Heart left ventricle (tissue), 16 donors: ENCODE measurements around the gene ZNF674. TPM values are rescaled to one million over a fixed set of nuclear protein-coding genes. Genes with fewer than 3 reads are reported as not detected.
A peak's percentile ranks its signal among the peaks of the same experiment; 100 is the strongest.

Source experiments
- ATAC-seq, 4 donors: fragments of 200-7000 bp; cut with Tn5 transposase; one replicate each; pipeline ENCODE4 v1.9.1; 2020 to 2022; ENCODE audit warnings: moderate library complexity in 4 of 4, mild to moderate bottlenecking in 3 of 4, moderate number of reproducible peaks in 1 of 4
- DNase-seq, 5 donors: peaks; one replicate each; pipeline ENCODE4 v3.0.0-alpha.2; 2020
- H3K27ac ChIP-seq, 12 donors: fragments of 200-600 bp; sonication (generic) in 4 of 12; one replicate each; pipeline versions ENCODE4 v1.5.0 to v1.8.0; 2016 to 2022; ENCODE audit warnings: mild to moderate bottlenecking in 2 of 12
- H3K27me3 ChIP-seq, 9 donors: fragments of 200-600 bp; sonication (generic) in 2 of 9; one replicate each; pipeline versions ENCODE4 v1.5.1 to v1.8.0; 2016 to 2022; ENCODE audit warnings: mild to moderate bottlenecking in 3 of 9
- H3K36me3 ChIP-seq, 9 donors: fragments of 200-600 bp; sonication (generic) in 2 of 9; one replicate each; pipeline versions ENCODE4 v1.5.0 to v1.8.0; 2018 to 2022; ENCODE audit warnings: mild to moderate bottlenecking in 2 of 9
- H3K4me1 ChIP-seq, 12 donors: fragments of 200-600 bp; sonication (generic) in 4 of 12; one replicate each; pipeline versions ENCODE4 v1.5.0 to v1.8.0; 2016 to 2022; ENCODE audit warnings: mild to moderate bottlenecking in 3 of 12
- H3K4me3 ChIP-seq, 12 donors: fragments of 200-600 bp; sonication (generic) in 4 of 12; one replicate each; pipeline versions ENCODE4 v1.5.0 to v1.8.0; 2017 to 2022; ENCODE audit warnings: mild to moderate bottlenecking in 9 of 12, moderate library complexity in 4 of 12
- H3K9me3 ChIP-seq, 12 donors: fragments of 200-600 bp; sonication (generic) in 4 of 12; one replicate each; pipeline versions ENCODE4 v1.5.0 to v1.8.0; 2016 to 2022; ENCODE audit warnings: mild to moderate bottlenecking in 1 of 12
- POLR2A ChIP-seq, 2 donors: fragments of 450-650 bp; IDR thresholded peaks; one replicate each; pipeline ENCODE4 v1.6.1; 2017; ENCODE audit warnings: antibody characterized with exemption in 2 of 2, mild to moderate bottlenecking in 2 of 2, moderate library complexity in 2 of 2
- WGBS, 4 donors: extraction: QIAGEN DNeasy Blood & Tissue Kit in 2 of 4; methylation state at CpG; one replicate each; pipeline versions ENCODE4 v1.1.5 to v1.1.7; 2013 to 2018; 5-methylcytosine and 5-hydroxymethylcytosine counted together
- intact Hi-C, 10 donors: fragments of 100-400 bp; cut with DNase I; formaldehyde crosslinking; loops; one replicate each; pipeline versions ENCODE4 v1.11.1 to v1.14.2; 2022
- polyA plus RNA-seq, 2 donors: library from polyadenylated mRNA; stranded (reverse); fragments of 200-250 nt; gene quantifications; one replicate each; pipeline ENCODE4 v1.2.3, GENCODE V29; 2013
- total RNA-seq, 9 donors: library from RNA; depleted of rRNA in 2 of 9; stranded (reverse); fragments of >200 nt in 2 of 9; fragmentation: NEBNext Ultra II Directional in 3 of 9; extraction: Animal tissue kit (Norgen Biotek cat#: 25700) in 3 of 9; gene quantifications; one replicate each; pipeline versions ENCODE4 v1.1.0 to v1.2.4, GENCODE V29; 2016 to 2023
- TF ChIP-seq, protein P1 (sequence below), 12 donors: fragments of 200-600 bp; sonication (generic) in 4 of 12; IDR thresholded peaks; one replicate each; pipeline versions ENCODE4 v1.5.0 to v1.8.0; 2018 to 2022; ENCODE audit warnings: antibody characterized with exemption in 12 of 12, mild to moderate bottlenecking in 5 of 12
- donor health status: ischemic (EF 13 %, LVEDD 7.1; RV severe dilation, severe dysfunction).
- donor health status: healthy with polysubstance abuse.
- donor health status: DM: no; HTN: yes; CAD: no.
- donor health status: DM: no; HTN: no; CAD: no.
- donor health status: ischemic (EF 25% LVEDD 6.9; RV normal size, moderate dysfunction).
- donor health status: ischemic (EF 25% LVEDD 5.7; RV mildly dilated, moderate dysfunction).
- donor health status: healthy.
- donor health status: DM: yes; HTN: yes; CAD: no.
- donor health status: ischemic (EF 35%, LVEDD 5.7; RV mildly dilated, moderate dysfunction).
- donor health status: nonischemic (EF 11% LVEDD 7.7; RV severe dilation, severe dysfunction).
- donor health status: DM: yes; HTN: yes; CAD: no.
- donor health status: PGD.
- donor health status: ischemic (EF 29% LVEDD 5.4; RV normal size, mild dysfunction).
- donor health status: nonischemic (EF 23%, LVEDD 6.1; RV moderate dilation, normal function).

The ZNF674 gene
- total and polyA plus RNA-seq, 11 donors = 0.81 to 5.6 (median 2.6) TPM

DNA sequence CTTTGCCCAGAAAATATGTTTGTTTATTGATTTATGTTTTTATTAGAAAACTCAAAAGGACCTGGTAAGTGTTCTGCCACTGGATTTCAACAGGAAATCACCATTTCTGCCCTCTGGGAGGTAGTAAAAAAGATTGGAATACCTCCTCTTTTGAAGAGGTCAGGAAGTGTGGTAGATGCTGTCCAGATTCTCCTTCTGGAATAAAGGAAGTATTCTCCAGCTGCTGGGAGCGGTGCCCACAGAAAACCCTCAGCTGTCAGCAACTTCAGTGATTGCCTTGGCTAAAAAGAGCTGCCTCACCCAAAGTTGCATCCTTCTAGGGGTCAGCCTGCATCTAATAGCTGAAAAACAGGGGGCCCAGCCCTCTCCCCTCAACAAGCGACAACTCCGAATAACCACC lies 13.8 kb upstream of the ZNF674 start:
- WGBS, 4 donors = 67 to 82% (median 78%) methylated on average over 3 of the region's 3 CpGs
- H3K27ac ChIP-seq = no peak overlapping the region
- H3K27me3 ChIP-seq = no peaks in the 10 kb centered on the region
- no peak for DNase-seq
- TF ChIP-seq, protein P1, sequence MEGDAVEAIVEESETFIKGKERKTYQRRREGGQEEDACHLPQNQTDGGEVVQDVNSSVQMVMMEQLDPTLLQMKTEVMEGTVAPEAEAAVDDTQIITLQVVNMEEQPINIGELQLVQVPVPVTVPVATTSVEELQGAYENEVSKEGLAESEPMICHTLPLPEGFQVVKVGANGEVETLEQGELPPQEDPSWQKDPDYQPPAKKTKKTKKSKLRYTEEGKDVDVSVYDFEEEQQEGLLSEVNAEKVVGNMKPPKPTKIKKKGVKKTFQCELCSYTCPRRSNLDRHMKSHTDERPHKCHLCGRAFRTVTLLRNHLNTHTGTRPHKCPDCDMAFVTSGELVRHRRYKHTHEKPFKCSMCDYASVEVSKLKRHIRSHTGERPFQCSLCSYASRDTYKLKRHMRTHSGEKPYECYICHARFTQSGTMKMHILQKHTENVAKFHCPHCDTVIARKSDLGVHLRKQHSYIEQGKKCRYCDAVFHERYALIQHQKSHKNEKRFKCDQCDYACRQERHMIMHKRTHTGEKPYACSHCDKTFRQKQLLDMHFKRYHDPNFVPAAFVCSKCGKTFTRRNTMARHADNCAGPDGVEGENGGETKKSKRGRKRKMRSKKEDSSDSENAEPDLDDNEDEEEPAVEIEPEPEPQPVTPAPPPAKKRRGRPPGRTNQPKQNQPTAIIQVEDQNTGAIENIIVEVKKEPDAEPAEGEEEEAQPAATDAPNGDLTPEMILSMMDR (IDR thresholded peaks at IDR 0.05) = no peak
- no peak for TF ChIP-seq POLR2A (IDR thresholded peaks at IDR 0.05)
- H3K4me1 ChIP-seq = peaks cover 0 to 5% (median 0%) of the 10 kb centered on the region in 12 donors
- no peak for ATAC-seq
- no peak overlapping the region for H3K4me3 ChIP-seq
- intact Hi-C loops = loop anchor here in 6 of 10 donors (5.0 to 10.0 kb wide), 5 partner anchors 83 to 236 kb away; no protein-coding TSS in a partner anchor
- H3K9me3 ChIP-seq = no peaks in the 10 kb centered on the region
- H3K36me3 ChIP-seq = no peaks in the 10 kb centered on the region

DNA sequence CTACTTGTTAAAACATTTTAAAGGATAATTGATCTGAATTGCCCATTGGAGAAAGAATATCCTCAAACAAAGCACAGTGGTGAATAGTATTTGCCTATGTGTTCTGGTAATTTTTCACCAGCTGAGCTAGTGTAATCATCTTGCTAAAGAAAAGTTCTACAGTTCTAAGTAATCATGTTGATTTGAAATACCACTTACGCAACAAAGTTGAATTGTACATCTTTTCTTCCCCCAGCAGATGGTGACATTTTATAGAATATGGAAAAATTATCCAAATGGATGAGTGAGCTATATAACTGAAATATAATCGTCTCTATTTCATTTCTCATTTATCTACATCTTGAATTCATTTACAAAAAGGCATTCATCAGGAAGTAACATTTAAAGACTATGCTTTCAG lies 9.7 kb upstream of the ZNF674 start:
- intact Hi-C loops = loop anchor here in 8 of 10 donors (2.0 to 10.0 kb wide), 7 partner anchors 87 to 242 kb away; no protein-coding TSS in a partner anchor
- Histone ChIP-seq H3K27ac (no peak overlapping the region), H3K36me3 (no peaks in the 10 kb centered on the region), H3K4me3 (no peak overlapping the region), H3K4me1 (no peaks in the 10 kb centered on the region), H3K27me3 (no peaks in the 10 kb centered on the region), H3K9me3 (no peaks in the 10 kb centered on the region)
- 25 to 49% (median 39%) methylated on average over 2 of the region's 2 CpGs for WGBS, 4 donors
- TF ChIP-seq, protein P1 (IDR thresholded peaks at IDR 0.05) = peak in 11 of 12 donors; percentile 6 to 47 (median 34)
- no peak for TF ChIP-seq POLR2A (IDR thresholded peaks at IDR 0.05)
- DNase-seq = no peak
- no peak for ATAC-seq

DNA sequence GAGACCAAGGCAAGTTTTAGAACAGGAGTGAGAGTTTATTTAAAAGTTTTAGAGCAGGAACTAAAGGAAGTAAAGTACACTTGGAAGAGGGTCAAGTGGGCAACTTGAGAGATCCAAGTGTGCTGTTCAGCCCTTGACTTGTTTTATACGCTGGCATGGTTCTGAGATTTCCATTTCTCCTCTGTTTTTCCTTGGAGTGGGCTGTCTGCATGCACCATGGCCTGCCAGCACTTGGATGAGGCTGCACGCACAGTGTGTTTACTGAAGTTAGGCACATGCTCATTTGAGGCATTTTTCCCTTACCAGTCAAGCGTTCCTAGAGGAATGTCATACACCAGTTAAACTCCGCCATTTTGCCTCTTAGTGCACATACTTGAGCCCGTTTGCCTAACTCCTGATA lies 8.7 kb upstream of the ZNF674 start:
- Histone ChIP-seq H3K9me3 (no peaks in the 10 kb centered on the region), H3K27me3 (no peaks in the 10 kb centered on the region), H3K4me3 (no peak overlapping the region), H3K36me3 (peaks cover 0 to 2% (median 0%) of the 10 kb centered on the region in 9 donors), H3K27ac (no peak overlapping the region), H3K4me1 (no peaks in the 10 kb centered on the region)
- intact Hi-C loops = loop anchor here in 6 of 10 donors (2.0 to 10.0 kb wide), 5 partner anchors 131 to 243 kb away; no protein-coding TSS in a partner anchor
- TF ChIP-seq POLR2A (IDR thresholded peaks at IDR 0.05) = no peak
- TF ChIP-seq, protein P1 (IDR thresholded peaks at IDR 0.05) = no peak
- WGBS, 4 donors = 81 to 97% (median 92%) methylated on average over 5 of the region's 5 CpGs
- no peak for ATAC-seq
- DNase-seq = no peak

DNA sequence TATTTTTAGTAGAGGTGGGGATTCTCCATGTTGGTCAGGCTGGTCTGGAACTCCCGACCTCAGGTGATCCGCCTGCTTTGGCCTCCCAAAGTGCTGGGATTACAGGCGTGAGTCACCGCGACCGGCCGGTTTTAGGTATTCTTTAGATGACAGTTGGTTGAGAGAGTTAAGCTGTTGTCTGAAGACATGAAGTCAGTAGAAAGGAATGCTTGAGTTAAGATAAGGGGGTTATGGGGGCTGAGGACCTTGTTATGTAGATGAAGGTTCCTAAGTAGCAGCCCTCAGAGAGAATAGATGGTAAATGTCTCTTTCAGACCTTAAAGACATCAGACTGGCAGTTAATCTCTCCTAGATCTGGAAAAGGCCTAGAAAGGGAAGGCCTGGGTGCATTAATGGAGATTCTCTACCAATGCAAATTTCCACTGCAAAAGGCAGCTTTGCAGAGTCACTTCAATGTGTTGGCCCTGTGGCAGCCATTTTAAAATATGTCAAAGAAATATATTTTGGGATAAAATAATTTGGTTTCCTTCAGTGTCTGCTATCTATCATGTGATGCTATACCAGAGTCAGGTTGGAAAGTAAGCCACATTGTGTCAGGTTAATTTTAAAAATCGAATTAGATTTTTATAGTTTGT lies 6.4 kb upstream of the ZNF674 start:
- Histone ChIP-seq H3K4me3 (no peak overlapping the region), H3K4me1 (peaks cover 0 to 9% (median 3%) of the 10 kb centered on the region in 12 donors), H3K36me3 (peaks cover 0 to 13% (median 0%) of the 10 kb centered on the region in 9 donors), H3K27ac (no peak overlapping the region), H3K27me3 (no peaks in the 10 kb centered on the region), H3K9me3 (no peaks in the 10 kb centered on the region)
- 65 to 77% (median 67%) methylated on average over 8 of the region's 8 CpGs for WGBS, 4 donors
- DNase-seq = no peak
- intact Hi-C loops = loop anchor here in 4 of 10 donors (2.0 to 10.0 kb wide), 4 partner anchors 133 to 243 kb away; no protein-coding TSS in a partner anchor
- TF ChIP-seq, protein P1 (IDR thresholded peaks at IDR 0.05) = no peak
- TF ChIP-seq POLR2A (IDR thresholded peaks at IDR 0.05) = no peak
- no peak for ATAC-seq
